GM23248 (cell line): Measurements from ENCODE around the gene PIK3C2B.

Experiments used
- EZH2 ChIP-seq: fragments of 200-600 bp; sonication (generic); IDR thresholded peaks from 2 replicates; pipeline ENCODE4 v1.6.1; 2018; ENCODE audit warnings: antibody characterized with exemption, mild to moderate bottlenecking; ENCODE audit not compliant: insufficient read depth, poor library complexity, severe bottlenecking
- EZH2phosphoT487 ChIP-seq: fragments of 200-600 bp; sonication (generic); IDR thresholded peaks from 2 replicates; pipeline ENCODE4 v1.6.1; 2018; ENCODE audit warnings: antibody characterized with exemption, moderate library complexity, mild to moderate bottlenecking, low read depth; ENCODE audit not compliant: insufficient read depth

DNA sequence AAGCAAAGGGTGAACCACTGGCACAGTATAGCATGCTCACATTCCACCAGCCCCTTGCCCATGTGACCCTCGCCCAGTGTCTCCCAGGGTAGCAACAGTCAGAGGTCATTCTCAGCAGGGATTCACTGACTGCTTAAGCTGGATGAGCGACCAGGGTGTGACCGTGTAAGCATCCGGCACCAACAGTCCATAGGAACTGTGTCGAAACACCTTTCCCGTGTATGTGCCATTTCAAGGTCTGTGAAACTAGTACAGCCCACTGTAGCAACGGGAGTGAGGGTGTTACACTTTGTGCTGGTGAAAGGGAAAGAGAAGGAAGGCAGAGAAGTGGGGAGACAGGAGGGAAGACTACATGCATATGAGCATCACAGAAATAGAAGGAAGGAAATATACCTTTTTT, 10.8 kb downstream of the PIK3C2B start:
- TF ChIP-seq EZH2phosphoT487 (no peak), EZH2 (no peak)
